IPS DF 4.7 (cell line): ENCODE measurements around the gene DNAJC19.
A peak's percentile ranks its signal among the peaks of the same experiment; 100 is the strongest.
"Not testable (repeated sequence)": the region's sequence is repeated elsewhere in the genome, so short reads cannot be mapped to it uniquely, and the experiment has no call there.

Source experiments
- DNase-seq: peaks from one replicate; pipeline ENCODE4 v3.0.0-alpha.2; 2013; ENCODE audit warnings: low spot score; ENCODE audit errors: extremely low read depth

DNAJC19 gene

GRCh38 chr3:180989291-180990163, at the start of gene DNAJC19:
Gene DNAJC19 (minus strand): TSS chr3:180989736. CDS start chr3:180989602, 134 bp downstream.
- peak; percentile 97 for DNase-seq

- no peak for DNase-seq
Measured at GRCh38 chr3:181030948-181031347, 41.4 kb upstream of the DNAJC19 start.

GRCh38 chr3:181025204-181025603, 35.7 kb upstream of the DNAJC19 start:
- DNase-seq: no peak

GRCh38 chr3:181017690-181018089, 28.2 kb upstream of the DNAJC19 start:
- no peak for DNase-seq

GRCh38 chr3:181009225-181009624, 19.7 kb upstream of the DNAJC19 start:
- DNase-seq: no peak

GRCh38 chr3:181008796-181009195, 19.3 kb upstream of the DNAJC19 start:
- no peak for DNase-seq

- DNase-seq: no peak
Measured at GRCh38 chr3:181007262-181007661, 17.7 kb upstream of the DNAJC19 start.

GRCh38 chr3:181006541-181006940, 17.0 kb upstream of the DNAJC19 start:
- no peak for DNase-seq

GRCh38 chr3:181003469-181003868, 13.9 kb upstream of the DNAJC19 start:
- not testable (repeated sequence) for DNase-seq

- not testable (repeated sequence) for DNase-seq
Measured at GRCh38 chr3:181002331-181002730, 12.8 kb upstream of the DNAJC19 start.

- no peak for DNase-seq
Measured at GRCh38 chr3:180996415-180996932, 6.9 kb upstream of the DNAJC19 start.

- DNase-seq: no peak
Measured at GRCh38 chr3:180990505-180990904, 969 bp upstream of the DNAJC19 start.

- DNase-seq: no peak
Measured at GRCh38 chr3:180987344-180987743, 2.2 kb downstream of the DNAJC19 start.

- DNase-seq: not testable (repeated sequence)
Measured at GRCh38 chr3:180986366-180986765, 3.2 kb downstream of the DNAJC19 start.

GRCh38 chr3:180983136-180983535, 6.4 kb downstream of the DNAJC19 start:
- DNase-seq: no peak

GRCh38 chr3:180981912-180982311, 7.6 kb downstream of the DNAJC19 start:
- DNase-seq: no peak

- DNase-seq: no peak
Measured at GRCh38 chr3:180980611-180981010, 8.9 kb downstream of the DNAJC19 start.

- DNase-seq: no peak
Measured at GRCh38 chr3:180979961-180980360, 9.6 kb downstream of the DNAJC19 start.

- DNase-seq: no peak
Measured at GRCh38 chr3:180977498-180977897, 12.0 kb downstream of the DNAJC19 start.

- DNase-seq: no peak
Measured at GRCh38 chr3:180974286-180974685, 15.2 kb downstream of the DNAJC19 start.

GRCh38 chr3:180973543-180973942, 16.0 kb downstream of the DNAJC19 start:
- DNase-seq: no peak

GRCh38 chr3:180970931-180971330, 18.6 kb downstream of the DNAJC19 start:
- no peak for DNase-seq

- DNase-seq: no peak
Measured at GRCh38 chr3:180962530-180962929, 27.0 kb downstream of the DNAJC19 start.
